GM20000 (cell line): Measurements from ENCODE around the gene DCAF4.
A peak's percentile ranks its signal among the peaks of the same experiment; 100 is the strongest.

Source experiments
- DNase-seq: peaks from one replicate; pipeline ENCODE4 v3.0.0; 2012; ENCODE audit warnings: low spot score
- TF ChIP-seq, protein P1 (sequence below): IDR thresholded peaks from 2 replicates; pipeline ENCODE4 v1.5.1; 2012; ENCODE audit warnings: mild to moderate bottlenecking, control low read depth; ENCODE audit errors: extremely low read depth, missing control alignments

DCAF4 gene

DNA sequence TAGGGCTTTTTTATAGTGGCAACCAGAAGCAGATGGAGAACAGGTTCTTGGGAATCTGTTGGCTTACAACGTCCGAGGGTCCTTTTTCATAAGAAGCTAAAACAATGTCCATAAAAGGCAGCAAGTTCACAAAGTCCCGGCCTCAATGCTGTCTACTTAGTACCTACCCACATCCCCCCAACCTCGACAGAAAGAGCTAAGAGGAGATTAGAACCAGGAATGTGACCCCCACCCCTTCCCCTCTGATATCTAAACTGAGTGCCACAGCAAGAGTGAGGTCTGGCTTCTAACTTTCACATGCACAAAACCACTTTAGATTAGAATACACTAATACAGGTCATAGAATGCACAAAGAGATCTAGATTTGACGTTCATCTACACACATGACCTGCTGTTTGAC is 36.9 kb upstream of the DCAF4 start:
- TF ChIP-seq, protein P1, sequence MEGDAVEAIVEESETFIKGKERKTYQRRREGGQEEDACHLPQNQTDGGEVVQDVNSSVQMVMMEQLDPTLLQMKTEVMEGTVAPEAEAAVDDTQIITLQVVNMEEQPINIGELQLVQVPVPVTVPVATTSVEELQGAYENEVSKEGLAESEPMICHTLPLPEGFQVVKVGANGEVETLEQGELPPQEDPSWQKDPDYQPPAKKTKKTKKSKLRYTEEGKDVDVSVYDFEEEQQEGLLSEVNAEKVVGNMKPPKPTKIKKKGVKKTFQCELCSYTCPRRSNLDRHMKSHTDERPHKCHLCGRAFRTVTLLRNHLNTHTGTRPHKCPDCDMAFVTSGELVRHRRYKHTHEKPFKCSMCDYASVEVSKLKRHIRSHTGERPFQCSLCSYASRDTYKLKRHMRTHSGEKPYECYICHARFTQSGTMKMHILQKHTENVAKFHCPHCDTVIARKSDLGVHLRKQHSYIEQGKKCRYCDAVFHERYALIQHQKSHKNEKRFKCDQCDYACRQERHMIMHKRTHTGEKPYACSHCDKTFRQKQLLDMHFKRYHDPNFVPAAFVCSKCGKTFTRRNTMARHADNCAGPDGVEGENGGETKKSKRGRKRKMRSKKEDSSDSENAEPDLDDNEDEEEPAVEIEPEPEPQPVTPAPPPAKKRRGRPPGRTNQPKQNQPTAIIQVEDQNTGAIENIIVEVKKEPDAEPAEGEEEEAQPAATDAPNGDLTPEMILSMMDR, result no peak

DNA sequence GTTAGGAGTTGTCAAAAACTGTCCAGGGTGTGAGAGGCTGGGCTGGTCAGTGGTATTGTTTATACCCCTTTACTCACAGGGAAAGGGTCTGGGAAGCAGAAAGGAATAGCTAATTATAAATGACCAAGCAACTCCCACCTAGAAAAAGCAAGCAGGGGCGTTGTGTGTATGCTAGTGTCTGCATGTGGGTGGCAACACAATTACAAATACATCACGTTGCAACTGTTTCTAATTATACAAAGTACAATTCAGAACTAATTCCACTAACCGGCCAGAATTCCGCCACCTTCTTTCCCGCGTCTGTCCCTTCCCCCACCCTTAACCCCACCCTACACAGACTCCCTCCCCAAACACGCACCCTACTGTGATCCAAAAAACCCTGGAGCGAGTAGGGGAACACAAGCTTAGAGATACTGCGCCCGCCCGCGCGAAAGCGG is 34.6 kb upstream of the DCAF4 start:
- no peak for DNase-seq
- TF ChIP-seq, protein P1, result no peak

More for the DNA sequence above, 36.9 kb upstream of the DCAF4 start:
- DNase-seq, result no peak

GRCh38 chr14:72892103-72892878 is 34.0 kb upstream of the DCAF4 start:
- TF ChIP-seq, protein P1, result no peak
- peak; percentile 27 for DNase-seq

GRCh38 chr14:72892879-72893635 is 33.2 kb upstream of the DCAF4 start:
- peak; percentile 52 for DNase-seq
- TF ChIP-seq, protein P1, result no peak

DNA sequence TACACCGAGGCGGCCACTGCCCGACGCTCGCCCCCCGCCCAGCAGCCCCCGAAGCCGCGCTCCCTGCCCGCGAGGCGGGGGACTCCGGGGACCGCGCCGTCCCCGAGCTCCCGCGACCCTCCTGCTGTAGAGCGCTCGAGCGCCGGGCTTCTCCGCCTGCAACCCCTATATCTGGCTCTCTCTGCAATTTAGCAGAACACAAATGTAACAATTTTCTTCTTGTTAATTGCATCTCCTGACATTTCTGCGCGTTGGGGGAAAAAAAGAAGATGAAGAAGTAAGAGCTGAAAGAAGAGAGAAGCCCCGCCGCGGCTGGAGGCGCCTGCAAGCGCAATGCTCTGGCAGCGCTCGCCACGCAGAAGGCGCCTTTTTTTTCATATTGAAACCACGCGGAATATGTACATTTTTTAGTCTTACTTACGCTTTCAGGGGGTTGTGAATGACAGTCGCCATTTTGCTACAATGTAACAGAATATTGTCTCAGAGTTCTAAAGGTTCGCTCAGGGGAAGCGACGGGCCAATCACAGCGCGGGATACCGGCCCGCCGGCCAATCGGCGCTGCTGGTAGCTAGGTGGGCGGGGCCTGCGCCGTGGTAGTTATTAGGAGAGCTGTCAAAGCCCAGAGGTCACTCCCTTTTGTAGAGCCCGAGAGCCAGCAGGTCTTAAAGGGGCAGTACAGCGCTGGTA is 32.5 kb upstream of the DCAF4 start, which contains the start of gene DPF3:
Gene DPF3, minus strand, starts transcription at position 466 of the 687 bp plus-strand sequence. Its CDS starts 13 bp downstream, at position 453.
- TF ChIP-seq, protein P1, result no peak
- DNase-seq, result peak; percentile 96

DNA sequence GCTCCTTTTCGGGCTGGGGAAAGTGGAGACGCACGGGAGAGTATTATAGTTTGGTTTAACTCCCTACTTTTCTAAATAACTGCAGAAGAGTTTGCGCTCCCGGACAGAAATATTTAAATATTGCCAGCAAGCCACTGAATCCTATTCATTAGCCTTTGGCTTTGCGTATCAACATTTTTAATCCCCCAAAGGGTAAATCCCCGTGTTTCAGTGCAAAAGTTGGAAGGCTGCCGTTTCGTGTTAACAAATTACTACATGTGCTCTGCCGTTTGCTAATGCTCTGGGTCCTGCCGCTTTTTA is 32.0 kb upstream of the DCAF4 start:
- no peak for DNase-seq
- TF ChIP-seq, protein P1, result no peak
